HepG2 (cell line): ENCODE data around the gene NOTO. TPM values are rescaled to one million over a fixed set of nuclear protein-coding genes. Genes with fewer than 3 reads are reported as not detected.
A peak's percentile ranks its signal among the peaks of the same experiment; 100 is the strongest.

Source experiments
- EP300 ChIP-seq, 3 experiments: sonication (generic) in 1 of 3; formaldehyde crosslinking in 1 of 3; IDR thresholded peaks; 2 replicates each; pipeline versions ENCODE4 v1.5.1 to v1.6.1; 2011 to 2020; ENCODE audit warnings: low read depth in 2 of 3, low read length in 2 of 3, borderline replicate concordance in 1 of 3, improper control_type of control experiment in 1 of 3, mild to moderate bottlenecking in 1 of 3, missing genetic modification reagents in 1 of 3, moderate library complexity in 1 of 3
- ERF ChIP-seq: IDR thresholded peaks from 2 replicates; pipeline ENCODE4 v1.6.1; 2018; ENCODE audit warnings: missing biosample characterization, missing genetic modification reagents
- HNRNPLL ChIP-seq: fragments of 200-400 bp; formaldehyde crosslinking; IDR thresholded peaks from 2 replicates; pipeline ENCODE4 v1.6.1; 2017; ENCODE audit warnings: mild to moderate bottlenecking, low read depth, low read length; ENCODE audit not compliant: poor library complexity, severe bottlenecking
- JUND ChIP-seq: sonication (generic); formaldehyde crosslinking; IDR thresholded peaks from 2 replicates; pipeline ENCODE4 v1.8.0; 2022; ENCODE audit warnings: mild to moderate bottlenecking, missing genetic modification reagents
- MED1 ChIP-seq: sonication (generic); formaldehyde crosslinking; IDR thresholded peaks from 2 replicates; pipeline ENCODE4 v1.4.0; 2020; ENCODE audit warnings: missing genetic modification reagents
- MED13 ChIP-seq: sonication (generic); formaldehyde crosslinking; IDR thresholded peaks from 2 replicates; pipeline ENCODE4 v1.5.0; 2020; ENCODE audit warnings: missing genetic modification reagents
- PHF21A ChIP-seq: sonication (generic); formaldehyde crosslinking; IDR thresholded peaks from 2 replicates; pipeline ENCODE4 v1.5.0; 2020; ENCODE audit warnings: mild to moderate bottlenecking, missing genetic modification reagents
- PHF5A ChIP-seq: IDR thresholded peaks from one replicate; pipeline ENCODE4 v1.6.1; 2018; ENCODE audit warnings: low read depth, missing genetic modification reagents; ENCODE audit not compliant: unreplicated experiment
- SOX13 ChIP-seq, 3 experiments: fragments of 450-650 bp in 1 of 3; sonication (generic) in 1 of 3; formaldehyde crosslinking in 1 of 3; IDR thresholded peaks in 2 of 3; conservative IDR thresholded peaks in 1 of 3; 2 replicates each; pipeline versions ENCODE4 v1.5.0 to v1.6.1; 2016 to 2020; ENCODE audit warnings: antibody characterized with exemption in 1 of 3, mild to moderate bottlenecking in 1 of 3, missing compliant biosample characterization in 1 of 3, missing genetic modification reagents in 1 of 3, moderate library complexity in 1 of 3
- ZMYM4 ChIP-seq: sonication (generic); formaldehyde crosslinking; IDR thresholded peaks from 2 replicates; pipeline ENCODE4 v1.8.1; 2023; ENCODE audit warnings: mild to moderate bottlenecking, missing genetic modification reagents
- ZNF234 ChIP-seq: sonication (generic); formaldehyde crosslinking; conservative IDR thresholded peaks from 2 replicates; pipeline ENCODE4 v1.5.1; 2020; ENCODE audit warnings: mild to moderate bottlenecking, missing genetic modification reagents
- ZNF331 ChIP-seq: sonication (generic); formaldehyde crosslinking; IDR thresholded peaks from 2 replicates; pipeline ENCODE4 v1.4.0; 2020; ENCODE audit warnings: missing genetic modification reagents
- ZNF678 ChIP-seq: sonication (generic); formaldehyde crosslinking; IDR thresholded peaks from 2 replicates; pipeline ENCODE4 v1.4.0; 2020; ENCODE audit warnings: mild to moderate bottlenecking, missing genetic modification reagents
- ZNF841 ChIP-seq: sonication (generic); formaldehyde crosslinking; IDR thresholded peaks from 2 replicates; pipeline ENCODE4 v1.8.1; 2023; ENCODE audit warnings: missing genetic modification reagents, borderline replicate concordance
- polyA plus RNA-seq, 8 experiments: library from polyadenylated mRNA; depleted of rRNA in 3 of 8; stranded (reverse) in 7 of 8; unstranded in 1 of 8; fragments of >200 nt; fragmentation: Illumina TruSeq in 4 of 8; extraction: Trizol in 4 of 8; gene quantifications; 2 replicates each; pipeline versions ENCODE4 v1.2.1 to v1.2.3, GENCODE V29; 2011 to 2016; ENCODE audit warnings: low read depth in 4 of 8, missing spikeins in 1 of 8, mixed read lengths in 1 of 8; ENCODE audit not compliant: insufficient read depth in 1 of 8
- total RNA-seq, 5 experiments: library from RNA; depleted of rRNA; stranded (reverse); fragments of >200 nt; fragmentation: Illumina TruSeq; extraction: Trizol; gene quantifications; 2 replicates each; pipeline ENCODE4 v1.2.3, GENCODE V29; 2016; ENCODE audit warnings: low read depth in 1 of 5
- TF ChIP-seq, protein P1 (sequence below): sonication (generic); formaldehyde crosslinking; conservative IDR thresholded peaks from 2 replicates; pipeline ENCODE4 v1.8.0; 2022; ENCODE audit warnings: mild to moderate bottlenecking, moderate library complexity, missing genetic modification reagents
- TF ChIP-seq, protein P2 (sequence below): sonication (generic); formaldehyde crosslinking; IDR thresholded peaks from 2 replicates; pipeline ENCODE4 v1.5.0; 2020; ENCODE audit warnings: mild to moderate bottlenecking, missing genetic modification reagents, borderline replicate concordance
- TF ChIP-seq, protein P3 (sequence below): sonication (generic); formaldehyde crosslinking; IDR thresholded peaks from 2 replicates; pipeline ENCODE4 v1.5.0; 2020; ENCODE audit warnings: mild to moderate bottlenecking, missing genetic modification reagents, moderate library complexity
- TF ChIP-seq, protein P4 (sequence below): sonication (generic); formaldehyde crosslinking; IDR thresholded peaks from 2 replicates; pipeline ENCODE4 v1.4.0; 2020; ENCODE audit warnings: missing genetic modification reagents

The NOTO gene
- total and polyA plus RNA-seq, 2 of the 13 experiments (the other 11 are each of a cell fraction or from before 2014, with no cell fraction given): not detected

DNA sequence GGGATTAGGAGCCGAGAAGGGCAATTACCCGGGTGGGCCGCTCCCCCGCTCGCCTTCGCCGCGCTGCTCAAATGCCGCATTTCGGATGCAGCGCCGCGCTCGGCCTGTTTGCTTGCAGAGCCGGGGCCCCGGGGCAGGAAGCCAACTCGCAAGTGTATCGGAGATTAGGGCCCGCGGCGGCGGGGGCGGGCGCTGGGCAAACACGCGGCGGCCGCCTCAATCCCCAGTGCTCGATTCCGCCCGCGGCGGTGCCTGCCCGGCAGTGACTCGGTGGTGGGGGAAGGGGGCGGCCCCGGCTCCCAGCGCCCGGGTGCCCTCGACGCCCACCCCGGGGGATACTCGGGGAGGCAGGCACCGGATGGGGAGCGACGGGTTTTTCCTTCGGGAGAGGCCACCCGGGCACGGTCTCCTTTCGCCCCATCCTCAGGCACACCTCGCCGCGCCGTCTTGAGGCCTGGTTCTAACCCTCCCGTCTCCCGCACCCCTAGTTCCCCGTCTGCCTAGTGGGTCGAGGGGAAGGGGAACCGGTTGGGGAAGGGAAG, 26.6 kb upstream of the NOTO start (continued):
- TF ChIP-seq, protein P1, sequence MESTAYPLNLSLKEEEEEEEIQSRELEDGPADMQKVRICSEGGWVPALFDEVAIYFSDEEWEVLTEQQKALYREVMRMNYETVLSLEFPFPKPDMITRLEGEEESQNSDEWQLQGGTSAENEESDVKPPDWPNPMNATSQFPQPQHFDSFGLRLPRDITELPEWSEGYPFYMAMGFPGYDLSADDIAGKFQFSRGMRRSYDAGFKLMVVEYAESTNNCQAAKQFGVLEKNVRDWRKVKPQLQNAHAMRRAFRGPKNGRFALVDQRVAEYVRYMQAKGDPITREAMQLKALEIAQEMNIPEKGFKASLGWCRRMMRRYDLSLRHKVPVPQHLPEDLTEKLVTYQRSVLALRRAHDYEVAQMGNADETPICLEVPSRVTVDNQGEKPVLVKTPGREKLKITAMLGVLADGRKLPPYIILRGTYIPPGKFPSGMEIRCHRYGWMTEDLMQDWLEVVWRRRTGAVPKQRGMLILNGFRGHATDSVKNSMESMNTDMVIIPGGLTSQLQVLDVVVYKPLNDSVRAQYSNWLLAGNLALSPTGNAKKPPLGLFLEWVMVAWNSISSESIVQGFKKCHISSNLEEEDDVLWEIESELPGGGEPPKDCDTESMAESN (CRISPR knock-in tag): peak; percentile 78
- no peak for TF ChIP-seq MED13 (CRISPR knock-in tag)
- TF ChIP-seq MED1 (CRISPR knock-in tag): peak; percentile 48; the same call in 1 of the 2 replicates
- TF ChIP-seq ZNF331 (CRISPR knock-in tag): peak; percentile 13; the same call in 1 of the 2 replicates
- TF ChIP-seq PHF5A (CRISPR knock-in tag): no peak
- no peak for TF ChIP-seq SOX13 (IDR thresholded peaks at IDR 0.05)
- TF ChIP-seq SOX13 (CRISPR knock-in tag; conservative IDR thresholded peaks at IDR 0.05 in 1 of 2, IDR thresholded peaks at IDR 0.05 in 1 of 2): peak in 1 of 2 experiments; percentile 36; a peak in 1 of 4 replicates
- TF ChIP-seq, protein P2, sequence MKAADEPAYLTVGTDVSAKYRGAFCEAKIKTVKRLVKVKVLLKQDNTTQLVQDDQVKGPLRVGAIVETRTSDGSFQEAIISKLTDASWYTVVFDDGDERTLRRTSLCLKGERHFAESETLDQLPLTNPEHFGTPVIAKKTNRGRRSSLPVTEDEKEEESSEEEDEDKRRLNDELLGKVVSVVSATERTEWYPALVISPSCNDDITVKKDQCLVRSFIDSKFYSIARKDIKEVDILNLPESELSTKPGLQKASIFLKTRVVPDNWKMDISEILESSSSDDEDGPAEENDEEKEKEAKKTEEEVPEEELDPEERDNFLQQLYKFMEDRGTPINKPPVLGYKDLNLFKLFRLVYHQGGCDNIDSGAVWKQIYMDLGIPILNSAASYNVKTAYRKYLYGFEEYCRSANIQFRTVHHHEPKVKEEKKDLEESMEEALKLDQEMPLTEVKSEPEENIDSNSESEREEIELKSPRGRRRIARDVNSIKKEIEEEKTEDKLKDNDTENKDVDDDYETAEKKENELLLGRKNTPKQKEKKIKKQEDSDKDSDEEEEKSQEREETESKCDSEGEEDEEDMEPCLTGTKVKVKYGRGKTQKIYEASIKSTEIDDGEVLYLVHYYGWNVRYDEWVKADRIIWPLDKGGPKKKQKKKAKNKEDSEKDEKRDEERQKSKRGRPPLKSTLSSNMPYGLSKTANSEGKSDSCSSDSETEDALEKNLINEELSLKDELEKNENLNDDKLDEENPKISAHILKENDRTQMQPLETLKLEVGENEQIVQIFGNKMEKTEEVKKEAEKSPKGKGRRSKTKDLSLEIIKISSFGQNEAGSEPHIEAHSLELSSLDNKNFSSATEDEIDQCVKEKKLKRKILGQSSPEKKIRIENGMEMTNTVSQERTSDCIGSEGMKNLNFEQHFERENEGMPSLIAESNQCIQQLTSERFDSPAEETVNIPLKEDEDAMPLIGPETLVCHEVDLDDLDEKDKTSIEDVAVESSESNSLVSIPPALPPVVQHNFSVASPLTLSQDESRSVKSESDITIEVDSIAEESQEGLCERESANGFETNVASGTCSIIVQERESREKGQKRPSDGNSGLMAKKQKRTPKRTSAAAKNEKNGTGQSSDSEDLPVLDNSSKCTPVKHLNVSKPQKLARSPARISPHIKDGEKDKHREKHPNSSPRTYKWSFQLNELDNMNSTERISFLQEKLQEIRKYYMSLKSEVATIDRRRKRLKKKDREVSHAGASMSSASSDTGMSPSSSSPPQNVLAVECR (CRISPR knock-in tag): peak; percentile 50; the same call in 1 of the 2 replicates
- peak; percentile 75; the same call in 1 of the 2 replicates for TF ChIP-seq ERF (CRISPR knock-in tag)
- no peak for TF ChIP-seq JUND
- TF ChIP-seq, protein P3, sequence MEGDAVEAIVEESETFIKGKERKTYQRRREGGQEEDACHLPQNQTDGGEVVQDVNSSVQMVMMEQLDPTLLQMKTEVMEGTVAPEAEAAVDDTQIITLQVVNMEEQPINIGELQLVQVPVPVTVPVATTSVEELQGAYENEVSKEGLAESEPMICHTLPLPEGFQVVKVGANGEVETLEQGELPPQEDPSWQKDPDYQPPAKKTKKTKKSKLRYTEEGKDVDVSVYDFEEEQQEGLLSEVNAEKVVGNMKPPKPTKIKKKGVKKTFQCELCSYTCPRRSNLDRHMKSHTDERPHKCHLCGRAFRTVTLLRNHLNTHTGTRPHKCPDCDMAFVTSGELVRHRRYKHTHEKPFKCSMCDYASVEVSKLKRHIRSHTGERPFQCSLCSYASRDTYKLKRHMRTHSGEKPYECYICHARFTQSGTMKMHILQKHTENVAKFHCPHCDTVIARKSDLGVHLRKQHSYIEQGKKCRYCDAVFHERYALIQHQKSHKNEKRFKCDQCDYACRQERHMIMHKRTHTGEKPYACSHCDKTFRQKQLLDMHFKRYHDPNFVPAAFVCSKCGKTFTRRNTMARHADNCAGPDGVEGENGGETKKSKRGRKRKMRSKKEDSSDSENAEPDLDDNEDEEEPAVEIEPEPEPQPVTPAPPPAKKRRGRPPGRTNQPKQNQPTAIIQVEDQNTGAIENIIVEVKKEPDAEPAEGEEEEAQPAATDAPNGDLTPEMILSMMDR (CRISPR knock-in tag): peak; percentile 30
- TF ChIP-seq ZNF841 (CRISPR knock-in tag): no peak
- TF ChIP-seq ZMYM4 (CRISPR knock-in tag): 0 out of 2 replicates have a peak, but pooled peaks have one; percentile 50
- peak; percentile 89 for TF ChIP-seq HNRNPLL
- TF ChIP-seq PHF21A (CRISPR knock-in tag): peak; percentile 62; the same call in 1 of the 2 replicates
- peak; percentile 69; the same call in 1 of the 2 replicates for TF ChIP-seq ZNF234 (CRISPR knock-in tag)
- TF ChIP-seq, protein P4, sequence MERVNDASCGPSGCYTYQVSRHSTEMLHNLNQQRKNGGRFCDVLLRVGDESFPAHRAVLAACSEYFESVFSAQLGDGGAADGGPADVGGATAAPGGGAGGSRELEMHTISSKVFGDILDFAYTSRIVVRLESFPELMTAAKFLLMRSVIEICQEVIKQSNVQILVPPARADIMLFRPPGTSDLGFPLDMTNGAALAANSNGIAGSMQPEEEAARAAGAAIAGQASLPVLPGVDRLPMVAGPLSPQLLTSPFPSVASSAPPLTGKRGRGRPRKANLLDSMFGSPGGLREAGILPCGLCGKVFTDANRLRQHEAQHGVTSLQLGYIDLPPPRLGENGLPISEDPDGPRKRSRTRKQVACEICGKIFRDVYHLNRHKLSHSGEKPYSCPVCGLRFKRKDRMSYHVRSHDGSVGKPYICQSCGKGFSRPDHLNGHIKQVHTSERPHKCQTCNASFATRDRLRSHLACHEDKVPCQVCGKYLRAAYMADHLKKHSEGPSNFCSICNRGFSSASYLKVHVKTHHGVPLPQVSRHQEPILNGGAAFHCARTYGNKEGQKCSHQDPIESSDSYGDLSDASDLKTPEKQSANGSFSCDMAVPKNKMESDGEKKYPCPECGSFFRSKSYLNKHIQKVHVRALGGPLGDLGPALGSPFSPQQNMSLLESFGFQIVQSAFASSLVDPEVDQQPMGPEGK (CRISPR knock-in tag): peak; percentile 76
- TF ChIP-seq EP300 (IDR thresholded peaks at IDR 0.05; ENCODE audit: low read depth in 2 of 2, low read length in 2 of 2): no peak
- TF ChIP-seq EP300 (CRISPR knock-in tag; IDR thresholded peaks at IDR 0.05; ENCODE audit: borderline replicate concordance): 0 out of 2 replicates have a peak, but pooled peaks have one; percentile 41
- 0 out of 2 replicates have a peak, but pooled peaks have one; percentile 19 for TF ChIP-seq ZNF678 (CRISPR knock-in tag)
